Natural killer cell (primary cell): Measurements from ENCODE around the gene PPP1R2B. TPM values are rescaled to one million over a fixed set of nuclear protein-coding genes. Genes with fewer than 3 reads are reported as not detected.
A peak's percentile ranks its signal among the peaks of the same experiment; 100 is the strongest.

Experiments
- ATAC-seq, 3 donors: fragments of 150-1000 bp in 2 of 3; fragments of 200-7000 bp in 1 of 3; cut with Tn5 transposase; 1 replicate in 1 of 3; 2 replicates in 2 of 3; pipeline ENCODE4 v1.10.0; 2021; ENCODE audit warnings: mild to moderate bottlenecking in 2 of 3, moderate library complexity in 2 of 3
- DNase-seq, 2 donors: peaks; one replicate each; pipeline versions ENCODE4 v3.0.0 to v3.0.0-alpha.2; 2013 to 2021; ENCODE audit warnings: mixed read lengths in 1 of 2
- H3K27ac ChIP-seq: one replicate; pipeline ENCODE4 v1.5.1; 2013; ENCODE audit warnings: mild to moderate bottlenecking, low read length
- H3K27me3 ChIP-seq: one replicate; pipeline ENCODE4 v1.6.1; 2013; ENCODE audit warnings: low read length; ENCODE audit not compliant: control insufficient read depth, insufficient read depth
- H3K36me3 ChIP-seq: one replicate; pipeline ENCODE4 v1.6.1; 2013; ENCODE audit warnings: low read length; ENCODE audit not compliant: control insufficient read depth, insufficient read depth
- H3K4me1 ChIP-seq: one replicate; pipeline ENCODE4 v1.6.1; 2013; ENCODE audit warnings: low read length; ENCODE audit not compliant: control insufficient read depth, insufficient read depth
- H3K4me3 ChIP-seq: one replicate; pipeline ENCODE4 v1.5.1; 2013; ENCODE audit warnings: low read length
- H3K9me3 ChIP-seq: one replicate; pipeline ENCODE4 v1.6.1; 2013; ENCODE audit warnings: low read length; ENCODE audit not compliant: control insufficient read depth, insufficient read depth
- H3K27ac Mint-ChIP-seq, 2 donors: one replicate each; pipeline ENCODE4 v1.8.0; 2022; ENCODE audit warnings: mild to moderate bottlenecking in 2 of 2, mixed read lengths in 2 of 2, moderate library complexity in 1 of 2
- H3K27me3 Mint-ChIP-seq, 2 donors: one replicate each; pipeline ENCODE4 v1.8.0; 2022; ENCODE audit warnings: low read depth in 2 of 2, mixed read lengths in 2 of 2
- H3K36me3 Mint-ChIP-seq: one replicate; pipeline ENCODE4 v1.8.0; 2022; ENCODE audit warnings: mixed read lengths
- H3K4me1 Mint-ChIP-seq, 2 donors: one replicate each; pipeline ENCODE4 v1.8.0; 2022; ENCODE audit warnings: mixed read lengths in 2 of 2
- H3K4me3 Mint-ChIP-seq: one replicate; pipeline ENCODE4 v1.8.0; 2022; ENCODE audit warnings: mild to moderate bottlenecking, moderate library complexity, mixed read lengths
- H3K9me3 Mint-ChIP-seq, 2 donors: one replicate each; pipeline ENCODE4 v1.8.0; 2022; ENCODE audit warnings: mixed read lengths in 2 of 2
- CTCF ChIP-seq: fragments of 200-600 bp; IDR thresholded peaks from one replicate; pipeline ENCODE4 v1.8.0; 2022; ENCODE audit warnings: antibody characterized with exemption
- WGBS: methylation state at CpG from one replicate; pipeline ENCODE4 v1.1.7; 2013; ENCODE audit warnings: missing lambda C conversion rate; ENCODE audit not compliant: insufficient coverage; 5-methylcytosine and 5-hydroxymethylcytosine counted together
- intact Hi-C: fragments of 100-400 bp; cut with micrococcal nuclease; formaldehyde crosslinking; loops from one replicate; pipeline ENCODE4 v1.14.2; 2022
- total RNA-seq, 4 donors: library from RNA; stranded (reverse); fragments of 120-200 nt in 1 of 4; gene quantifications; one replicate each; pipeline versions ENCODE4 v1.2.3 to v1.2.4, GENCODE V29; 2013 to 2022

Gene PPP1R2B
- total RNA-seq, 3 donors from 2014 or later (not counting 1 experiment from before 2014, with no cell fraction given) = 0.20 to 0.39 (median 0.26) TPM

DNA sequence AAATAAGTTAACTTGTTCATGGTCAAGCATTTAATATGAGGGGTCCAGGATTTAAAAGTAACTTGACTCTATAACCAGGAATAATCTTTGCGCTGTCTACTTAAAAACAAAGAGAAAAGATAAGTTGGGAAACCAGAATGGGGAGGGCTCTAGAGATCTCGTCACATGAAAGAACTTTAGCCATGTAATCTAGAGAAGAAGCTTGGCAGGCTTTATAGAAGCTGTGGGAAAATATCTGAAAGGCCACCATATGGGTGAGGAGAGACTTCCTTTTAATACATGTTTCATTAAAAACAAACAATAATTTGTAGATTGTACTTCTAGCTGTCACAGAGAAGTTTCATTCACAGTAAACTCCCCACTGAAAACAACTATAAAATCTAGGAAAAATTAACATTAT, 46.7 kb upstream of the PPP1R2B start:
- peaks cover 14 to 65% of the 10 kb centered on the region in 2 donors for H3K27me3 Mint-ChIP-seq
- Histone ChIP-seq H3K9me3 (no peaks in the 10 kb centered on the region), H3K27me3 (no peaks in the 10 kb centered on the region), H3K4me3 (no peak overlapping the region), H3K27ac (no peak overlapping the region), H3K4me1 (no peaks in the 10 kb centered on the region), H3K36me3 (no peaks in the 10 kb centered on the region)
- WGBS = 95% methylated on average over 2 of the region's 2 CpGs
- no peaks in the 10 kb centered on the region for H3K36me3 Mint-ChIP-seq
- ATAC-seq (no peak), DNase-seq (no peak)
- H3K4me1 Mint-ChIP-seq = peaks cover 5% of the 10 kb centered on the region in 2 donors
- TF ChIP-seq CTCF = no peak
- no peak overlapping the region for H3K4me3 Mint-ChIP-seq
- no peaks in the 10 kb centered on the region for H3K9me3 Mint-ChIP-seq
- no peak overlapping the region for H3K27ac Mint-ChIP-seq
- intact Hi-C loops = no loop called here

GRCh38 chr5:156812959-156813358, 37.1 kb upstream of the PPP1R2B start:
- intact Hi-C loops = no loop called here
- Histone ChIP-seq H3K4me3 (no peak overlapping the region), H3K4me1 (no peaks in the 10 kb centered on the region), H3K27me3 (no peaks in the 10 kb centered on the region), H3K36me3 (no peaks in the 10 kb centered on the region), H3K9me3 (no peaks in the 10 kb centered on the region), H3K27ac (no peak overlapping the region)
- Mint-ChIP-seq H3K9me3 (peaks cover 0 to 2% of the 10 kb centered on the region in 2 donors), H3K4me1 (peaks cover 5% of the 10 kb centered on the region in 2 donors), H3K36me3 (no peaks in the 10 kb centered on the region), H3K4me3 (no peak overlapping the region), H3K27ac (no peak overlapping the region), H3K27me3 (peaks cover 1 to 12% of the 10 kb centered on the region in 2 donors)
- TF ChIP-seq CTCF = no peak
- ATAC-seq = no peak
- DNase-seq = no peak
- WGBS = no CpG with 5 or more reads among the region's 1 CpG

DNA sequence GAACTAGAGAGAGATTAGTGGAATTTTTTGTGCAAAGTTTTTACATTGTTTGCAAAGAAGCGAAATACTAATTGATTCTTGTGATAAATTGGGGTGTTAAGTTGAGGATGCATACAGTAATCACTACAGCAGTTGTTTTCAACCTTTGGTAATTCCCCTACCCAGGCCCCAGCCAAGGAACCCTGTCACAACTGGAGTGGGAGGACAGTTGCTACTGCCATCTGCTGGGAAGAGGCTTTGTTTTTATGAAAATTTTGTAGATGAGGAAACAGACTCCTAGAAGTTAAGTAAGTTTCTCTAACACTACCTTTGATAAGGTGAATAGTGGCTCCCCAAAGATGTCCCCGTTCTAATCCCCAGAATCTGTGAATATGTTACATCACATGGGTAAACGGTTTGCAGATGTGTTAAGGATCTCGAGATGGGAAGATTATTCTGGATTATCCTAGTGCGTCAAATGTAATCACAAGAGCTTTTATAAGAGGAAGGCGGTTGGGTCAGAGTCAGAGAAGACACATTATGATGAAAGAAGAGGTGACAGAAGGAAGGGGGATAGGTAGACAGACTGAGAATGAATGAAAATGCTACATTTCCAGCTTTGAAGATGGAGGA, 34.0 kb upstream of the PPP1R2B start:
- H3K9me3 Mint-ChIP-seq = no peaks in the 10 kb centered on the region
- no peaks in the 10 kb centered on the region for H3K4me1 ChIP-seq
- intact Hi-C loops = no loop called here
- H3K27me3 Mint-ChIP-seq = peaks cover 4 to 13% of the 10 kb centered on the region in 2 donors
- WGBS = 88% methylated on average over 5 of the region's 6 CpGs
- H3K4me1 Mint-ChIP-seq = no peaks in the 10 kb centered on the region
- DNase-seq (peak in 1 of 2 donors; percentile 29), ATAC-seq (no peak)
- no peaks in the 10 kb centered on the region for H3K27me3 ChIP-seq
- no peak overlapping the region for H3K4me3 Mint-ChIP-seq
- no peaks in the 10 kb centered on the region for H3K36me3 ChIP-seq
- H3K36me3 Mint-ChIP-seq = no peaks in the 10 kb centered on the region
- no peak overlapping the region for H3K27ac Mint-ChIP-seq
- no peak overlapping the region for H3K27ac ChIP-seq
- no peak for TF ChIP-seq CTCF
- H3K9me3 ChIP-seq = no peaks in the 10 kb centered on the region
- H3K4me3 ChIP-seq = no peak overlapping the region

GRCh38 chr5:156819537-156819936, 30.6 kb upstream of the PPP1R2B start:
- Mint-ChIP-seq H3K27me3 (peaks cover 11 to 19% of the 10 kb centered on the region in 2 donors), H3K4me1 (no peaks in the 10 kb centered on the region), H3K36me3 (no peaks in the 10 kb centered on the region), H3K4me3 (no peak overlapping the region), H3K9me3 (no peaks in the 10 kb centered on the region), H3K27ac (no peak overlapping the region)
- DNase-seq (no peak), ATAC-seq (no peak)
- Histone ChIP-seq H3K9me3 (no peaks in the 10 kb centered on the region), H3K4me3 (no peak overlapping the region), H3K27ac (no peak overlapping the region), H3K36me3 (no peaks in the 10 kb centered on the region), H3K4me1 (no peaks in the 10 kb centered on the region), H3K27me3 (no peaks in the 10 kb centered on the region)
- WGBS = 79% methylated on average over 3 of the region's 3 CpGs
- no peak for TF ChIP-seq CTCF
- intact Hi-C loops = no loop called here
